GM12878 (cell line): ENCODE data around the gene CHMP3. TPM values are rescaled to one million over a fixed set of nuclear protein-coding genes. Genes with fewer than 3 reads are reported as not detected.

Experiments
- ATAC-seq: fragments of 200-7000 bp; cut with Tn5 transposase; 3 replicates; pipeline ENCODE4 v1.9.1; 2020; ENCODE audit warnings: mild to moderate bottlenecking, moderate library complexity
- BruUV-seq: library from RNA; stranded (reverse); fragments of 400-500 nt; replicated peaks from 2 replicates; lab custom pipeline; 2021; lab: Mats Ljungman, UMichigan
- CTCF ChIA-PET: fragments of 300-600 bp; sonication (Branson Sonifier 250); formaldehyde crosslinking; extraction: SDS; loops from one replicate; lab custom pipeline; 2021; ENCODE audit warnings: inconsistent platforms; lab: Yijun Ruan, JAX
- POLR2A ChIA-PET: fragments of 350-600 bp; formaldehyde crosslinking; extraction: SDS; loops from one replicate; lab custom pipeline; 2021; ENCODE audit warnings: inconsistent platforms; lab: Charles Lee
- RAD21 ChIA-PET: fragments of 300-600 bp; sonication (Branson Sonifier 250); formaldehyde crosslinking; loops from one replicate; lab custom pipeline; 2023; ENCODE audit warnings: antibody characterized with exemption; ENCODE audit not compliant: unreplicated experiment; lab: Charles Lee
- SMC1A ChIA-PET: fragments of 300-600 bp; sonication (Branson Sonifier 250); formaldehyde crosslinking; loops from one replicate; lab custom pipeline; 2023; ENCODE audit not compliant: unreplicated experiment, uncharacterized antibody; lab: Charles Lee
- DNase-seq: peaks from one replicate; pipeline ENCODE4 v3.0.0-alpha.2; 2011; ENCODE audit warnings: low read depth, low spot score
- FAIRE-seq: peaks from 3 replicates; lab custom pipeline; 2011; peaks lifted over from hg19 to GRCh38; lab: Jason Lieb, UNC
- H2AFZ ChIP-seq: 2 replicates; pipeline ENCODE4 v1.6.0; 2011; ENCODE audit warnings: low read depth, low read length, control low read depth; ENCODE audit not compliant: control insufficient read depth
- H3K27ac ChIP-seq: 2 replicates; pipeline ENCODE4 v1.5.1; 2011; ENCODE audit warnings: control low read depth; ENCODE audit not compliant: control insufficient read depth, insufficient read depth
- H3K27me3 ChIP-seq, 2 experiments: replicated peaks in 1 of 2; 2 replicates each; pipeline versions ENCODE4 v1.6.0 to v1.6.1; 2011; ENCODE audit warnings: low read length in 1 of 2; ENCODE audit not compliant: control insufficient read depth in 2 of 2, insufficient read depth in 2 of 2
- H3K36me3 ChIP-seq, 2 experiments: 2 replicates each; pipeline ENCODE4 v1.5.1; 2011; ENCODE audit warnings: low read length in 1 of 2; ENCODE audit not compliant: control insufficient read depth in 2 of 2, insufficient read depth in 2 of 2
- H3K4me1 ChIP-seq: 2 replicates; pipeline ENCODE4 v1.6.1; 2011; ENCODE audit warnings: mild to moderate bottlenecking, low read length, moderate library complexity, mixed read lengths; ENCODE audit not compliant: control insufficient read depth, insufficient read depth
- H3K4me2 ChIP-seq: 2 replicates; pipeline ENCODE4 v1.6.0; 2011; ENCODE audit warnings: control low read depth; ENCODE audit not compliant: control insufficient read depth, insufficient read depth
- H3K4me3 ChIP-seq: fragments of 200-600 bp; sonication (generic); 2 replicates; pipeline ENCODE4 v1.5.1; 2016
- H3K79me2 ChIP-seq: 2 replicates; pipeline ENCODE4 v1.6.0; 2011; ENCODE audit warnings: low read length; ENCODE audit not compliant: control insufficient read depth, insufficient read depth
- H3K9ac ChIP-seq: 2 replicates; pipeline ENCODE4 v1.8.0; 2011; ENCODE audit warnings: low read length, control low read depth, mixed read lengths; ENCODE audit not compliant: control insufficient read depth, insufficient read depth
- H3K9me3 ChIP-seq: replicated peaks from 3 replicates; pipeline ENCODE4 v1.5.1; 2011; ENCODE audit warnings: mild to moderate bottlenecking, low read length; ENCODE audit not compliant: control insufficient read depth, insufficient read depth
- H4K20me1 ChIP-seq: 2 replicates; pipeline ENCODE4 v1.6.0; 2011; ENCODE audit not compliant: control insufficient read depth, insufficient read depth
- BRCA1 ChIP-seq: IDR thresholded peaks from 2 replicates; pipeline ENCODE4 v1.6.1; 2011; ENCODE audit warnings: low read depth, low read length, improper control_type of control experiment
- CHD1 ChIP-seq: IDR thresholded peaks from 2 replicates; pipeline ENCODE4 v1.6.1; 2012; ENCODE audit warnings: low read depth, low read length, improper control_type of control experiment
- HCFC1 ChIP-seq: fragments of 150-350 bp; IDR thresholded peaks from 2 replicates; pipeline ENCODE4 v1.6.1; 2014; ENCODE audit warnings: low read length
- JUNB ChIP-seq: IDR thresholded peaks from 2 replicates; pipeline ENCODE4 v1.6.1; 2016; ENCODE audit warnings: antibody characterized with exemption, mild to moderate bottlenecking
- MLLT1 ChIP-seq: fragments of 450-650 bp; IDR thresholded peaks from 2 replicates; pipeline ENCODE4 v1.6.1; 2016; ENCODE audit warnings: mild to moderate bottlenecking
- NBN ChIP-seq: fragments of 450-650 bp; IDR thresholded peaks from 2 replicates; pipeline ENCODE4 v1.6.1; 2016
- NFYB ChIP-seq: IDR thresholded peaks from 2 replicates; pipeline ENCODE4 v1.6.1; 2011; ENCODE audit warnings: low read depth, mild to moderate bottlenecking, low read length, improper control_type of control experiment, moderate library complexity; ENCODE audit not compliant: insufficient read depth
- PAX5 ChIP-seq: IDR thresholded peaks from 2 replicates; pipeline ENCODE4 v1.6.1; 2011; ENCODE audit warnings: low read depth, low read length, borderline replicate concordance
- PBX3 ChIP-seq: IDR thresholded peaks from 2 replicates; pipeline ENCODE4 v1.6.1; 2011; ENCODE audit warnings: mild to moderate bottlenecking, low read depth, low read length, moderate library complexity; ENCODE audit not compliant: insufficient replicate concordance
- RB1 ChIP-seq: fragments of 450-650 bp; formaldehyde crosslinking; IDR thresholded peaks from 2 replicates; pipeline ENCODE4 v1.6.1; 2017; ENCODE audit warnings: mild to moderate bottlenecking, borderline replicate concordance
- RELB ChIP-seq: fragments of 450-650 bp; IDR thresholded peaks from 2 replicates; pipeline ENCODE4 v1.6.1; 2017; ENCODE audit warnings: low read depth, mild to moderate bottlenecking, moderate library complexity
- STAT1 ChIP-seq: fragments of 450-650 bp; conservative IDR thresholded peaks from 2 replicates; pipeline ENCODE4 v1.6.1; 2014; ENCODE audit warnings: antibody characterized with exemption, mild to moderate bottlenecking
- YBX1 ChIP-seq: fragments of 450-650 bp; IDR thresholded peaks from 2 replicates; pipeline ENCODE4 v1.6.1; 2016; ENCODE audit warnings: antibody characterized with exemption
- WGBS: methylation state at CpG from one replicate; pipeline ENCODE4 v1.1.6; 2016; ENCODE audit warnings: low lambda C conversion rate; ENCODE audit not compliant: insufficient replicate concordance, insufficient coverage; ENCODE audit errors: missing lambda C conversion rate; 5-methylcytosine and 5-hydroxymethylcytosine counted together
- in situ Hi-C: fragments of 300-500 bp; cut with MboI; formaldehyde crosslinking; loops from 9 replicates; pipeline ENCODE4 v1.14.3; 2018; ENCODE audit warnings: mixed read lengths
- intact Hi-C: fragments of 100-400 bp; cut with micrococcal nuclease; formaldehyde crosslinking; loops from one replicate; pipeline ENCODE4 v1.14.2; 2022; ENCODE audit not compliant: unreplicated experiment
- polyA plus RNA-seq, 11 experiments: library from polyadenylated mRNA; depleted of rRNA in 4 of 11; unstranded in 6 of 11; stranded (reverse) in 5 of 11; fragments of >200 nt; fragmentation: Nextera tagmentation in 4 of 11; fragmentation: Illumina TruSeq in 1 of 11; extraction: Ambion mirVana in 4 of 11; extraction: Trizol in 1 of 11; gene quantifications; 1 replicate in 1 of 11; 2 replicates in 10 of 11; pipeline versions ENCODE4 v1.2.1 to v1.2.3, GENCODE V29; 2011 to 2016; ENCODE audit warnings: inconsistent platforms in 2 of 11, missing spikeins in 2 of 11, low read depth in 1 of 11
- small RNA-seq: library from RNA; depleted of rRNA; stranded (forward); fragments of <200 nt; gene quantifications from one replicate; pipeline ENCODE3, GENCODE V24; 2014
- total RNA-seq, 4 experiments: library from RNA; depleted of rRNA in 3 of 4; stranded (reverse); fragments of >200 nt in 3 of 4; fragmentation: Illumina TruSeq in 1 of 4; extraction: Trizol in 1 of 4; gene quantifications; 2 replicates each; pipeline versions ENCODE4 v1.2.1 to v1.2.3, GENCODE V29; 2013 to 2021

The CHMP3 gene
- total and polyA plus RNA-seq, 10 of the 15 experiments (the other 5 are each of a cell fraction or from before 2014, with no cell fraction given): 22.5 to 56.8 (median 32.5) TPM

GRCh38 chr2:86453836-86454235 is 109.4 kb downstream of the CHMP3 start:
- H3K4me1 ChIP-seq: no peaks in the 10 kb centered on the region
- WGBS: 77% methylated on average over 2 of the region's 2 CpGs
- CTCF ChIA-PET: no interaction called here
- intact Hi-C loops: no loop called here
- TF ChIP-seq YBX1: no peak
- TF ChIP-seq PBX3: no peak
- TF ChIP-seq RELB: no peak
- TF ChIP-seq CHD1: no peak
- TF ChIP-seq NBN: no peak
- TF ChIP-seq BRCA1: no peak
- TF ChIP-seq HCFC1: no peak
- TF ChIP-seq MLLT1: no peak
- no peak for TF ChIP-seq JUNB
- TF ChIP-seq PAX5: no peak
- TF ChIP-seq STAT1: no peak
- TF ChIP-seq NFYB: no peak
- TF ChIP-seq RB1: no peak
- TF ChIP-seq, all 136 proteins: peak for 0
- no peak overlapping the region for H3K27ac ChIP-seq
- no peaks in the 10 kb centered on the region for H4K20me1 ChIP-seq
- H3K4me2 ChIP-seq: no peak overlapping the region
- no peaks in the 10 kb centered on the region for H3K9me3 ChIP-seq
- DNase-seq: no peak
- in situ Hi-C loops: no loop called here
- no peaks in the 10 kb centered on the region for H3K27me3 ChIP-seq
- SMC1A ChIA-PET: interaction anchor here (1.0 to 1.3 kb wide), 2 partner anchors 57 to 233 kb away, joined by 3 read pairs; no protein-coding TSS in a partner anchor
- H3K4me3 ChIP-seq: no peak overlapping the region
- no peak for FAIRE-seq
- H3K9ac ChIP-seq: no peak overlapping the region
- H2AFZ ChIP-seq: no peak overlapping the region
- ATAC-seq: no peak
- POLR2A ChIA-PET: interaction anchor here (1.0 kb wide), 1 partner anchor 13 kb away, joined by 4 read pairs; the partner anchor contains the start of gene KDM3A
- no TSS peak for BruUV-seq
- peaks cover 5 to 59% of the 10 kb centered on the region in 2 experiments for H3K36me3 ChIP-seq
- peaks cover 9% of the 10 kb centered on the region for H3K79me2 ChIP-seq
- RAD21 ChIA-PET: interaction anchor here (0.8 kb wide), 1 partner anchor 13 kb away, joined by 3 read pairs; the partner anchor contains the start of gene KDM3A

Small RNA genes within 50 kb of the gene (small RNA-seq; reads per million reads assigned to genes)
- not detected for gene RNU6-640P

Other genes with a start within 250 kb of the CHMP3 start
- gene REEP1, start 225.8 kb downstream of the CHMP3 start, total RNA-seq (2014; rRNA removed): 0.06 and 0.22 TPM in 2 replicates
- 0.09 TPM in 1 of 2 replicates, not detected in the other for gene REEP1, start 225.8 kb downstream of the CHMP3 start, total RNA-seq (2014; rRNA removed; fragmentation: Illumina TruSeq; extraction: Trizol)
- 0.11 TPM in 1 of 2 replicates, not detected in the other for gene REEP1, start 225.8 kb downstream of the CHMP3 start, total RNA-seq (2021)
- gene REEP1, start 225.8 kb downstream of the CHMP3 start, polyA plus RNA-seq (2011; rRNA removed): 0.10 TPM in 1 of 2 replicates, not detected in the other
- gene REEP1, start 225.8 kb downstream of the CHMP3 start, polyA plus RNA-seq (2014; fragmentation: Illumina TruSeq; extraction: Trizol): 0.07 and 0.10 TPM in 2 replicates
- under 1 TPM; 0.02 to 0.11 TPM for gene REEP1, start 225.8 kb downstream of the CHMP3 start, polyA plus RNA-seq (2014; fragmentation: Nextera tagmentation; extraction: Ambion mirVana)
- gene REEP1, start 225.8 kb downstream of the CHMP3 start, polyA plus RNA-seq (2014; rRNA removed): 0.04 and 0.09 TPM in 2 replicates
- gene REEP1, start 225.8 kb downstream of the CHMP3 start, polyA plus RNA-seq (2016; fragmentation: Nextera tagmentation; extraction: Ambion mirVana): under 1 TPM; 0.16 to 0.30 TPM
- 8.0 and 9.7 TPM in 2 replicates for gene KDM3A, start 122.1 kb downstream of the CHMP3 start, total RNA-seq (2014; rRNA removed)
- 11.0 and 14.9 TPM in 2 replicates for gene KDM3A, start 122.1 kb downstream of the CHMP3 start, total RNA-seq (2014; rRNA removed; fragmentation: Illumina TruSeq; extraction: Trizol)
- 15.7 and 16.1 TPM in 2 replicates for gene KDM3A, start 122.1 kb downstream of the CHMP3 start, total RNA-seq (2021)
- gene KDM3A, start 122.1 kb downstream of the CHMP3 start, polyA plus RNA-seq (2011; rRNA removed): 102 and 145 TPM in 2 replicates
- 11.3 and 15.6 TPM in 2 replicates for gene KDM3A, start 122.1 kb downstream of the CHMP3 start, polyA plus RNA-seq (2014; fragmentation: Illumina TruSeq; extraction: Trizol)
- 1 to 10 TPM; 3.8 to 4.9 TPM for gene KDM3A, start 122.1 kb downstream of the CHMP3 start, polyA plus RNA-seq (2014; fragmentation: Nextera tagmentation; extraction: Ambion mirVana)
- 7.3 and 10.9 TPM in 2 replicates for gene KDM3A, start 122.1 kb downstream of the CHMP3 start, polyA plus RNA-seq (2014; rRNA removed)
- gene KDM3A, start 122.1 kb downstream of the CHMP3 start, polyA plus RNA-seq (2016; fragmentation: Nextera tagmentation; extraction: Ambion mirVana): 10 to 100 TPM; 10.5 to 12.1 TPM
- gene RNF103, start 60.4 kb upstream of the CHMP3 start, total RNA-seq (2014; rRNA removed): 8.0 and 11.7 TPM in 2 replicates
- 9.2 and 10.3 TPM in 2 replicates for gene RNF103, start 60.4 kb upstream of the CHMP3 start, total RNA-seq (2014; rRNA removed; fragmentation: Illumina TruSeq; extraction: Trizol)
- gene RNF103, start 60.4 kb upstream of the CHMP3 start, total RNA-seq (2021): 10.6 and 11.0 TPM in 2 replicates
- gene RNF103, start 60.4 kb upstream of the CHMP3 start, polyA plus RNA-seq (2011; rRNA removed): 8.0 and 12.4 TPM in 2 replicates
- 10.3 and 14.0 TPM in 2 replicates for gene RNF103, start 60.4 kb upstream of the CHMP3 start, polyA plus RNA-seq (2014; fragmentation: Illumina TruSeq; extraction: Trizol)
- gene RNF103, start 60.4 kb upstream of the CHMP3 start, polyA plus RNA-seq (2014; fragmentation: Nextera tagmentation; extraction: Ambion mirVana): 1 to 10 TPM; 2.4 to 2.5 TPM
- gene RNF103, start 60.4 kb upstream of the CHMP3 start, polyA plus RNA-seq (2014; rRNA removed): 6.9 and 8.9 TPM in 2 replicates
- gene RNF103, start 60.4 kb upstream of the CHMP3 start, polyA plus RNA-seq (2016; fragmentation: Nextera tagmentation; extraction: Ambion mirVana): 1 to 10 TPM; 5.2 to 5.3 TPM
- gene RMND5A, start 156.8 kb upstream of the CHMP3 start, total RNA-seq (2014; rRNA removed): 26.9 and 31.8 TPM in 2 replicates
- 27.0 and 29.1 TPM in 2 replicates for gene RMND5A, start 156.8 kb upstream of the CHMP3 start, total RNA-seq (2014; rRNA removed; fragmentation: Illumina TruSeq; extraction: Trizol)
- 25.5 and 28.2 TPM in 2 replicates for gene RMND5A, start 156.8 kb upstream of the CHMP3 start, total RNA-seq (2021)
- gene RMND5A, start 156.8 kb upstream of the CHMP3 start, polyA plus RNA-seq (2011; rRNA removed): 31.3 and 38.3 TPM in 2 replicates
- 31.2 and 33.6 TPM in 2 replicates for gene RMND5A, start 156.8 kb upstream of the CHMP3 start, polyA plus RNA-seq (2014; fragmentation: Illumina TruSeq; extraction: Trizol)
- gene RMND5A, start 156.8 kb upstream of the CHMP3 start, polyA plus RNA-seq (2014; fragmentation: Nextera tagmentation; extraction: Ambion mirVana): 10 to 100 TPM in 1 of 2 experiments, 1 to 10 TPM in 1; 8.3 to 10.2 TPM
- gene RMND5A, start 156.8 kb upstream of the CHMP3 start, polyA plus RNA-seq (2014; rRNA removed): 19.4 and 20.9 TPM in 2 replicates
- gene RMND5A, start 156.8 kb upstream of the CHMP3 start, polyA plus RNA-seq (2016; fragmentation: Nextera tagmentation; extraction: Ambion mirVana): 10 to 100 TPM; 12.7 to 18.8 TPM
- not detected in 2 replicates for gene CD8A, start 227.5 kb upstream of the CHMP3 start, total RNA-seq (2014; rRNA removed)
- gene CD8A, start 227.5 kb upstream of the CHMP3 start, total RNA-seq (2014; rRNA removed; fragmentation: Illumina TruSeq; extraction: Trizol): not detected in 2 replicates
- 0.13 and 0.15 TPM in 2 replicates for gene CD8A, start 227.5 kb upstream of the CHMP3 start, total RNA-seq (2021)
- gene CD8A, start 227.5 kb upstream of the CHMP3 start, polyA plus RNA-seq (2011; rRNA removed): 0.30 and 0.43 TPM in 2 replicates
- gene CD8A, start 227.5 kb upstream of the CHMP3 start, polyA plus RNA-seq (2014; fragmentation: Illumina TruSeq; extraction: Trizol): not detected in 2 replicates
- gene CD8A, start 227.5 kb upstream of the CHMP3 start, polyA plus RNA-seq (2014; fragmentation: Nextera tagmentation; extraction: Ambion mirVana): not detected
- gene CD8A, start 227.5 kb upstream of the CHMP3 start, polyA plus RNA-seq (2014; rRNA removed): not detected in 2 replicates
- not detected for gene CD8A, start 227.5 kb upstream of the CHMP3 start, polyA plus RNA-seq (2016; fragmentation: Nextera tagmentation; extraction: Ambion mirVana)